OCI-M1 (cell line): ENCODE data around the gene EEF1AKMT3.
A peak's percentile ranks its signal among the peaks of the same experiment; 100 is the strongest.

ENCODE experiments used
- DNase-seq: peaks from one replicate; lab custom pipeline; 2025; lab: John Stamatoyannopoulos, UW

The EEF1AKMT3 gene

DNA sequence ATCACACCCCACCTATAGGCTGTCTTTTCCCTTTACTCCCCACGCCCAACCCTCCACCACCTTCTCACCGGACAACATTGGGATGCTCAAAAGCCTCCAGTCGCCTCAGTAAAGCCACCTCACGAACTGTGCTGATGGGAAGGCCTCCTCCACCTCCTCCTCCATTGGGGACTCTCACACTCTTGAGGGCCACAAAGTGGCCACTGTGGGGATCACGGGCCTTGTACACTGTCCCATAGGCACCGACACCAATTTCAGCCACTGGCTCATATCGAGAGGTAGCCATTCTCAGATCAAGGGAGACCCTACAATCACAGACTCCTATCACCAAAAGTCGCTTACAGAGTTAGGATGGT lies 21.0 kb upstream of the EEF1AKMT3 start:
- DNase-seq, result no peak

DNA sequence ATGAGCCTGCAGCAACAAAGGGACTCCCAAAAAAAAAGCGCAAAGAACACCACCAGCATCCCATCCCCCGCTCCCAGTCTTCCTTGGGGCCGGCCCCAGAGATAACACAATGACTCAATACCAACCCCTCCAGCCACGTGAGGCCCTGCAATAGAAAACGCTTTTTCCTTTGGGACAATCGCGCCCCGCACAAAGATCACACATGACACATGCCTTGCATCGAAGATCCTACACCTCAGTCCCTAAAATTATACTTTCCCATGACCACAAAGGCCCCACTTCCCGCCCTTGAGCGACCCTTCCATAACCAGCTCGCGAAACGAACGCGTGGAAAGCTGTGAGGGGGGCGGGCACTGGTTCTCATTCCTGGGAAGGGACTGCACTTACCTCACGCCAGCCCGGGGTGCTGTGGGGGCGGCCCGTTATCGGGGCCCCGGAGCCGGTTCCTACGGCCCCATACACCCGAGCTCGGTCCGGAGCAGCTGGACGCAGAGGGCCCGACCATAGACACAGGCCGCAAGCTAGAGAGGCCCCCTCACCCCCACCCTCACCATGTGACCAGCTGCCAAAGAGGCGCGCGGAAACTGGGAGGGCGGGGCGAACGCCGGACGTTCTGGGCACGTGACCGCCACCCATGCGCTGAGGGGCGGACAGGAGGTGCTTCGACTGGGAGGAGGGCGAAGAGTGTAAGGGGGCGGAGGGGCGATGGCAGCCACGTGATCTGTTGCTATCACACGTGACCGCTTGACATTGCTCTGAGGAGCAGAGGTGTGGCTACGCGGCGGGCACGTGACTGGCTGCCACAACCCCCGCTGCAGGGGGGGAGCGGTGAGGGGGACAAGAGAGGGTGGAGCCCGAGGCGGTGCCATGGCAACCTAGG lies 20.4 kb upstream of the EEF1AKMT3 start, which contains the start of gene CDK4:
Gene CDK4 (minus strand): TSS at position 523 of the 880 bp plus-strand sequence. CDS start 593 bp downstream, outside the sequence.
- DNase-seq, result peak; percentile 100

DNA sequence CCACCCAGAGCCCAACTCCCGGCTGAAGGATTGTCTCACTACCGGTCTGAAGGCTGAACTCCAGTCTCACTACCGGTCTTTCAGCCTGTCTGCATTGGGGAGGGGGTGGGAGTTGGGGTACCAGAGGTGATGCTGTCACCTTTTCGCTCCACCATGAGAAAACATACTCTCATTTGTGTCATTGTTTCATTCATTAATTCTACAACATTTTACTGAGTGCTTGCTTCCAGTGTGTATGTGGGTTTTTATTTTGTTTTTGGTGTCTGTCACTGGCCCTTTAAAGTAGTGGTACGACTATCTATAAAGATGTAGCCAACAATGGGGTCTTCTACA lies 19.8 kb upstream of the EEF1AKMT3 start:
- DNase-seq, result no peak

DNA sequence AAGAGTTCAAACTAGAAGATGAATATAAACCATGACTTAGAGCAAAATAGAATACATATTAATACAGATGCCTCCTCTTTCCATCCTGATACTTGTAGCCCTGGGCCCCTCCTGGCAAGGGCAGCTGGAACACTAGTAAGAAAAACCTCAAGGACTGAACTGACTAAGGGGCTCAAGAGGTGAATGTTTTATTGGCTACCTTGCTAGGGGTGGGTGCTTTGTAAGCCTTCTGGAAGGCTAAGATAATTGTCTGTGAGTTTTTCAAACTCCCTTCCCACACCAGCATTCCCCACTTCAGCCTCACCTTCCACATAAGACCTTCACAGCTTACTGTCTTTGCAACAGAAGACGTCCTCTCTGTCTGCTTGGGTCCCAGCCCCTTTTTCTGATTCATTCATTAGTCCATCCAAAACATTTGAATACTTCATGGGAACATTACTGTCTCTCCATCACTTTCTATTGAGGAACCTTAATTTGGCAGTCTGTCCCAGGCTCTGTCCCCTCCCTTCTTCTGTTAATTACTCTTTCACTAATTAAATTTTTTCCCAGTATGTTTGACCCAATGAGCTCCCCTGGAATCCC lies 18.6 kb upstream of the EEF1AKMT3 start:
- peak; percentile 51 for DNase-seq

DNA sequence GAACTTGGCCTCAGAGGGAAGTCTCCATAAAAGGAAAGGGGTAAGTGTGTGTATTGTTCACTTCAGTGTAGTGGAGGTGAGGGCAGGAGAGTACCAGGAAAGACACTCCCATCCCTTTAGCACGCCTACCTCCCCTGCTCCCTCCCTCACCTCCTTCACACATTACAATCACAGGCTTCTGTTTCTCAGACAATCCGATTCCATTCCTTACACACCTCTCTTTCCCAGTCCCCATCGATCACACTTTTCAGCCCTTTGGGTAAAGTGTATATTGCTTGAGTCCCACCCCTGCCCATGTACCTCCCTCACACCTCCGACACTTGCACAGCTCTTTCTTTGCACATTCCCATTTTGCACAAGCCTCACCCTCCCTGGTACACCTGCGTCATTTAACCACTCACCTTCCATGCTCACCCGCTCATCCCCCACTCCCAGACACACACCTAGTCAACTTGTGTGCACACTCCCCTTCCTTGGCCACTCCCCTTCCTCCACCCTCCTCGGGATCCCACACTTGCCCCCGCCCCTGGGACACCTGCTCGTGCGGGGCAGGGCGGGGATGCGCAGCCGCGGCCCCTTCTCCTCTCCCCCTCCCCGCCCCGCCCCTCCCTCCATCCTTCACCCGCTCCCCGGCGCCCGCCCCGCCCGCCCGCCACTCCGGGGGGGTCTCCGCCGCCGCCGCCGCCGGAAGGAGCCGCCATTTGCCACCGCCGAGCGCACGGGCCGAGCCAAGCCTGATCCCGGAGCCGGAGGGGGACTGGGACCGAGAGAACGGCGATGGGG lies 17.8 kb upstream of the EEF1AKMT3 start, which contains the start of gene MARCHF9:
Gene MARCHF9 (plus strand): TSS at position 693 of the 783 bp plus-strand sequence. CDS start 426 bp downstream, outside the sequence.
- peak; percentile 45 for DNase-seq

DNA sequence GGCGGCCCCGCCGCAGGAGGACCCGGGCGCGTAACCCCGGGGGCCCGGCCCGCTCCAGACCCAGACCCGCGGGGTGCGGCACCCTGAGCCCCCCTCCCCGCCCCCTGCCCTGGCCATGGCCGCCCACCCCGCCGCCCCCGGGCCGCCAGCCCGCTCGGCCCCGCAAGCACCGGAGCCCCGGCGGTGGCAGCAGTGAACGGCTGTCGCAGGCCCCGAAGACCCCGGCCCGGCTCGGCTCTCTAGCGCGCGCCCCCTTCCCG lies 17.3 kb upstream of the EEF1AKMT3 start:
- DNase-seq, result no peak

- DNase-seq, result no peak
Observed at GRCh38 chr12:57755454-57756372, 16.7 kb upstream of the EEF1AKMT3 start.

- DNase-seq, result peak; percentile 77
Observed at GRCh38 chr12:57756406-57757341, 15.7 kb upstream of the EEF1AKMT3 start.

DNA sequence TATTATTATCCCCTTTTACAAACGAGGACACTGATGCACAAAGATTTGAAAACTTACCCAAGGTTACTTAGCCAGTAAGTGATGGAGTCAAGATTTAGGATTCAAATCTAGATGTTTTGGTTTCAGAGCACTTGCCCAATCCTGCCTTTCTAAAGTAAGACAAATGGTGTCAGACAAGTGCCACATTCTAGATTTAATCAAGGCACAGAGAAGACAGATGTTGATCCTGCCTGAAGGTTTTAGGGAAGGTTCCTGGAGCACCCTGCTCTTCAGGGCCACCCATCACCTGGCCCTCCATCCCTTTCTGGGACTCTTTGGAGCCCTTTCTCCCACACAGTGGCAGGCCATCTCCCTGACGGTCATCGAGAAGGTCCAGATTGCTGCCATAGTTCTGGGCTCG lies 14.6 kb upstream of the EEF1AKMT3 start:
- no peak for DNase-seq

DNA sequence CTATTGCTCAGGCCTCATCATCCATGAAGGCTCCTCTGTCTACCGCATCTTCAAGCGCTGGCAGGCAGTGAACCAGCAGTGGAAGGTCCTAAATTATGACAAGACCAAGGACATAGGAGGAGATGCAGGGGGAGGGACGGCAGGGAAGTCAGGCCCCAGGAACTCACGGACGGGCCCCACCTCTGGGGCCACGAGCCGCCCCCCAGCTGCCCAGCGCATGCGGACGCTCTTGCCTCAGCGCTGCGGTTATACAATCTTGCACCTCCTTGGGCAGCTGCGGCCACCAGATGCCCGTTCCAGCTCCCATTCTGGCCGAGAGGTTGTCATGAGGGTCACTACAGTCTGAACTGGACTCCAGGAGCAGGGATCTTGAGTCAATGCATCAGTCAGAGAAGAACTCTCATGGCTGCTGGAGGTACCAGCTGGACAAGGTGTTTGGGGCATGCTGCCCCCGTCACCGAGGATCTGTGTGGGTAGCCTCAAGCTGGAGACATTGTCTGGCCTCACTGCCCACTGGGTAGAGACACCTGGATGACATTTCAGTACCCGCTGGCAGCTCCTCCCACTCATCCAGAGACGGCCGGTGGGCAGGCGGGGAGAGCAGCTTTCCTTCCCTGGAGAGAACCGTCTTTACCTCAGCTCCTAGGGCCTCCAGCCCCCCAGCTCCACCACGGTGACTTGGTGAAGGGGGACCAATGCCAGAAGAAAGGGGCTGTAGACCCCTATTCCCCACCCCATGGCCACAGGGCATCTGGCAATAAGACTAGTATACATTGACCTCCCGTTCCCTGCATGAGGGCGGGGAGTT lies 13.7 kb upstream of the EEF1AKMT3 start:
- DNase-seq, result no peak

DNA sequence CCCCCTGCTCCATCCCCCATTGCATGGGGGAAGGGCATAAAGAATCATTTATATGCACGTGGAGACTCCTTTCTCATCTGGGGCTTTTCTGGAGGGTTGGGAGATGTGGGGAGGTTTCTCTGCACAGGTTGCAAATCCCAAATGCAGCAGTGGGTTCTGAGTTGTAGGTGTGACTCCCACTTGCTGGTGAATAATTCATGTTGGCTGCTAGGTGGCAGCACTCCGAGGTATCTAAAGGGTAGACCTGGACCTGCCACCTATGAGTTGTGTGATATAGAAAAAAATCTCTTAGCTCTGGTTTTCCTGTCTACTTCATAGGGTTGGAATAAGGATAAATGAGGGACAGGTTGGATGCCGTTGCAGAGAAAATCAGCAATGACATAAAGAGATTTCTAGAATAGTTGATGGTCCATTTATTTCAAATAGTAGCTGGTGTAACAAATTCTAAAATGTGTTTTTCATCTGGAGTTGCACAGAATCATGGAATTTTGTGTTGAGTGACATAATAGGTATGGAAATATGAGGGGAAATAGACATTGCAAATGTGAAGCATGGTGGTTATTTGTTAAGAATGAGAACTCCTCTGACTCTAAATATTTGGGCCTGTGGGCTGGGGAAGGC lies 12.9 kb upstream of the EEF1AKMT3 start:
- DNase-seq, result peak; percentile 49

DNA sequence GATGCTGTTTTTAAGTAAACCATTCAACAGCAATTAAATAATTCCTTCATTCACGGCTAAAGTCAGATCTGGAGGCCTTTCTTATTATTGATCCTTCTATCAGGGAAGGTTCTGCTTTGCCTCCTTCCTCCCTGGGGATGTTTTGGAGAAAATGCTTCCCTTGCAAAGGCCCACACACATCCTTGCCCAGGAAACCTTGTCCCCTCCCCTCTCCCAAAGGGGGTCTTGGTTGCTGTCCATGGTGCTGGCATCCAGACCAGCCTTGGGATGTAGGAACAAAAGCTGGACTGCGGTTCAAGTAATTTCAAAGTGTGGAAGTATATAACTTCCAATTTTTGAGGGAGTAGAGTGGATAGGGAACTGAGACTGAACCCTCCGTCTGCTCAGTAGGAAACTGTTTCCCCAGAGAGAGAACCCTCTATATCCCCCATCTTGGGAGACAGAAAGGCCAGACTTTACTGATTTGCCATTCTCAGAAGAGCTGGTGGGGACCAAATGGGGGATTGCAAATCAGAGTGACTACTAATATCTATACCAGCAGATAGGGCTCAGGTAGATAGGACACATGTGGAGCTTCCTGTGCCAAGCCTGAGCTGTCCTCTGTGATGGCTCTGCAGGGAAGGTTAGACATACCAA lies 11.9 kb upstream of the EEF1AKMT3 start:
- peak; percentile 5 for DNase-seq

DNA sequence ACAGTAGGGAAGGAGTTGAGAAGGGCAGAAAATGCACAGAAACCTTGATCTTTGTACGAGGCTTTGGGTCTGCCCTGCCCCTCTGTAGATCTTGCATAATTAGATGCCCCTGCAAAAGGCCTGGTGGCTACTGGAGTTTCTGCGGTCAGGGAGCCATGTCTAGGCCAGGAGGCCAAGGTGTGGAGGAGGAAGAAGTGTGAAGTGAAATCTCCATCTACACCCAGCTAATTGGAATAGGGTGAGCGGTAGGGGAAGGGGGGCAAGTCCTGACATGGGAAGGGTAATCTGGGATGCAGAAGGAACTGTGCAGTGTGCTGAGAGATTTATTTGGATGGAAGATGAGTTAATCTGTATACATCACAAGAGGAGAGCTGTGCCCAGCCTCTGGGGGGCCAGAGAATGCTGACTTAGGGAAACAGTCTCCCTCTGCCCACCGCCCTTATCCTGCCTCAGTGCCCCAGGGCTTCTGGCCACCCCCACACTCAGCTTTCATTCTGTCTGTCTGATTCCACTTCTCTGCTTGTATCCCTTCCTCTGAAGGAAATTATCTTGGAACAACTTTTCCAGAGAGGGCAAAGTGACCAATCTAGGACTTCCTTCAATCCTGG lies 10.9 kb upstream of the EEF1AKMT3 start:
- no peak for DNase-seq

DNA sequence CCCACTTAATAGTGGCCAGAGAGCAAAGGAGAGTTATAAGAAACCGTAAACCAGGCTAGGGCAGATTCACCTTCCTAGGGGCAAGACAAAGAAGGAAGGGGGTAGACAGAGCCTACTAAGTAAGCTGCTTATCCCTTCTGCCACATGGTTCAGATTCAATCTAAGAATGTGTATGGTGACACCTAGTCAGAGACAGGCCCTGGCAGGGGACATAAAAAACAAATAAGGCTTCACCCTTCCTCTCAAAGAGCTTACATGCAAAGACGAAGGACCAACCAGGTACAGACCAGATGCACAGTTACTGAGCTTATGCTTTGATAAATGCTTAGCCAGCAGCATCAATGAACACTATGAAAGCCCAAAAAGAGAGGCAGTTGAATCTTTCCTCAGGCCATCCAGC lies 10.0 kb upstream of the EEF1AKMT3 start:
- DNase-seq, result no peak

DNA sequence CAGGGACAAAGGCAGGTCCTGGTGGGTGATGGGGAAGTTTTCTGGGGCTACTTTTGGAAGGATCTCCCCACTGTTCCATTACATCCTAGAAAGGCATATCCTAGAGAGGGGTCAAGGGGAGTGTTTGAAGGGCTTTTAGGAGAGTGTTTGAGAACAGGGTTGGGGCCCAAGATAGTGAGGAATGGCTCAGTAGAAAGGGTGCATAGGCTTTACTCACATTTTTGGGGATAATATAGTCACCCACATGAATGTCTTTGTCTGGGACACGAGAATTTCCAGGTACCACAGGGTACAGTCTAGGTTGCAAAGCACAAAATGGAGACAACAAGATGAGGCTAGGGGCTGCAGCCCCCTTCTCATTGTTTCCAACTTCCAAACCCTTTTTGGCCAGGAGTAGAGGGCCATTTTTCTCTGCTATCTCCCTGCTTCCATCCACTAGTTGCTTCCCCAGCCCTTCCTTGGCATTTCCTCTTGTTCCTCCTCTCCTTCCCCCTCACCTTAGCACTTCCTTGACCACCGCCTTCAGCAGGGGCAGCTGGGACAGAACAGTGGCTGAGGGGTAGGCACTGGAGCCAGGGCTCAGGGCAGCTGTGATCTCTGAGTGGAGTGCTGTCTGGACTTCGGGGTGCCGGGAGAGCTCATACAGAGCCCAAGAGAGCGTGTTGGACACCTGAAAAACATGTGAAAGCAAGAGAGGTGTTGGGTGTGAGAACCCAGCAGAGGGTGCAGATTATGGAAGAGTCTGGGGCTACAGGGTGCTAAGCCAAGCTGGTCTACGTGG lies 8.3 kb upstream of the EEF1AKMT3 start:
- DNase-seq, result no peak

DNA sequence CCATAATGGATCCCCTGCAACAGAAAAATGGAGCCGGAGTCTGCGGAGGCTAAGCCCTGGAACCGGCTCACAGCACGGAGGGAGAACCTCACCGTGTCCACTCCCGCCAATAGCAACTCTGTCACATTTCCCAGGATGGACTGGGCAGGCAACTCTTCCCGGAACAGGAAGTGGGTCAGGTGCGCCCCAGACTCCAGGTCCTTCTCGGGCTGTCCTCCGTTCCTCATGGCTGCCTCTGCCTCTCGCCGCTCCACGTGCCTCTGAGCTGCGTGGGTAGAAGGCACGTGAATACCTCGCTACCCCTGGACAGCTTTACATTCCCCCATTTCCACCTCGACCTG lies 7.8 kb upstream of the EEF1AKMT3 start:
- DNase-seq, result peak; percentile 22

DNA sequence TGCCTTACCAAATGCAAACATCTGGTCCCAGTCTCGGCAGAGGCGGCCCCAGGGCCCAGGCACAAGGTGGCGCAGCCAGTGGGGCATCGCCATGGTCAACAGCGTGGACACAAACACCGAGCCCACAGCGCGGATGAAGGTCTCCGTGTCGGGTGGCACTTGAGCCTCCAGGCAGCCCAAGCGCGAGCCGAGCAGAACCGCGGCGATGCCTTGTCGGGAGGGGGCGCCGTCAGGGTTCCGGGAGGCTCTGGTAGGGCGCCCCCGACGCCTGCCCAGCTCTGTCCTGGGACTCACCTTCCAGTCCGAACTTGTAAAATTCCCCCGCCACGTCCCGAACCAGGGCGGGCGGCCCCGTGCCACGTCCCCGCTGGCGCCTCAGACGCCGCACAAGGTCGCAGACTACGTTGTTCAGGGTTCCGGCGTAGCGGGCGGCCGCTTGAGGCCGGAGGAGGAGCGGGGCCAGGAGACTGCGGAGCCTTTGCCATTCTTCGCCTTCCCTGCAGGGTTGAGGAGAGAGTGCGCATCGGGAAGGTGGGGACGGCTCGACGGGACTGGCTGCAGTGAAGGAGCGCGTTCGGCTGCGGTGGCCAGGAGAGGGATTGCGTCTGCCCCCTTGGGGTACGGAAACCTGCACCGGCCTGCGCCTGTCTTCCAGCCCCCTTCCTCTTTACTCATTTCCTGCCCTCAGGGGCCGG lies 7.3 kb upstream of the EEF1AKMT3 start:
- DNase-seq, result peak; percentile 51
